ENCODE results near the gene AP5S1.

Gene AP5S1

DNA sequence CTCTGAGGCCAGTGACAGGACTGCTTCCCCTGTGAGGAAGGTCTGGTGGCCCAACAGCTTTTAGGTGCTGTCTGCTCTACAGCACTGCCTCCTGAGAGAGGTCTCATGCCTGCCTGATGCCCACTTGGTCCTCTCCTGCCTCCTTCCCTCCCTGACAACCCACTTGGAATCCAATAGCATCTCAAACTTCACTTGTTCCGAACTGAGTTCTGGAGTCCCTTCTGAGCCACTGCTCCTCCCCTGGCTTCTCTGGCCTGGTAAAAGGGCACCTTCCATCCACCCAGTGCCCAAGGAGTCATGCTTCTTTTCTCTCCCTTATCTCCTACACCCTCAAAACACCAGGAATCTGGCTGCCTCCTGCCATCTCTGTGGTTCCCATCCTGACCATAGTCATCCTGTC, 28.2 kb downstream of the AP5S1 start:
- Histone ChIP-seq H3K4me2 (ENCODE audit: low read length, poor library complexity, severe bottlenecking) (no peak overlapping the region), H3K27ac (ENCODE audit: low read length, poor library complexity, severe bottlenecking) (no peak overlapping the region), H3K4me3 (ENCODE audit: insufficient read depth in 1 of 2, low read depth in 1 of 2, low read length in 2 of 2) (peak overlapping the region in 1 of 2 experiments; percentile 90), H3K79me1 (replicated peaks; ENCODE audit: low read length, poor library complexity, severe bottlenecking) (peaks cover 15% of the 10 kb centered on the region), H3K23ac (ENCODE audit: low read length in 2 of 2) (peak overlapping the region in 1 of 2 experiments; percentile 46), H2BK12ac (ENCODE audit: low read length in 2 of 2) (no peak overlapping the region), H4K91ac (ENCODE audit: low read length) (peak overlapping the region; percentile 14), H3K36me3 (ENCODE audit: control insufficient read depth in 1 of 2, insufficient read depth in 2 of 2, low read depth in 1 of 2, low read length in 2 of 2) (peaks cover 14 to 19% of the 10 kb centered on the region in 2 experiments), H2AFZ (ENCODE audit: low read depth, low read length) (no peak overlapping the region), H4K8ac (ENCODE audit: low read length) (no peak overlapping the region), H3K18ac (ENCODE audit: low read depth in 1 of 2, low read length in 2 of 2) (no peak overlapping the region), H3K9ac (ENCODE audit: low read length) (peak overlapping the region; percentile 59), H2BK5ac (ENCODE audit: low read depth, low read length, poor library complexity, severe bottlenecking) (no peak overlapping the region), H3K4me1 (ENCODE audit: control insufficient read depth, insufficient read depth, low read depth, low read length) (peaks cover 16% of the 10 kb centered on the region), H3K27me3 (ENCODE audit: control insufficient read depth in 1 of 2, insufficient read depth in 1 of 2, low read length in 2 of 2) (no peaks in the 10 kb centered on the region), H3K14ac (ENCODE audit: low read length in 2 of 2) (no peak overlapping the region), H2AK5ac (ENCODE audit: low read length, severe bottlenecking) (no peak overlapping the region), H2BK15ac (ENCODE audit: low read depth, poor library complexity, severe bottlenecking) (no peak overlapping the region), H3K9me3 (ENCODE audit: control insufficient read depth, low read length) (no peaks in the 10 kb centered on the region), H3K4ac (ENCODE audit: low read depth in 1 of 2, low read length in 2 of 2) (peak overlapping the region in 1 of 2 experiments; percentile 41), H2BK120ac (ENCODE audit: low read depth, low read length) (no peak overlapping the region)
- 100% methylated on average over 1 of the region's 1 CpG for WGBS
- no peak for DNase-seq

DNA sequence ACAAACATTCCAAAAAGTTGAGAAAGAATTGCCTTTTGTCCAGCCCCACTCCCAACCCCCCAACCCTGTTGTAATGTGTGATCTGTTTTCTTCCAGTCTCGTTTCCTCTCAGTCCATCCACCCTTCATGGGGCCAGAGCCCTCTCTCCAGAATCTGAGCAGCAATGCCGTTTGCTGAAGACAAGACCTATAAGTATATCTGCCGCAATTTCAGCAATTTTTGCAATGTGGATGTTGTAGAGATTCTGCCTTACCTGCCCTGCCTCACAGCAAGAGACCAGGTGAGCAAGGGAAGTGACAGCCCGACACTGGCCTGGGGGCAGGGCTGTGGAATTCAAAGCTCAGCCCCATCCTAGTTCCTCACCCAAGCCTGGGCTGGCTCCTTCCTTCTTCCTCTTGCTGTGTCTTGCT, 34.1 kb downstream of the AP5S1 start:
- H3K36me3 ChIP-seq (ENCODE audit: control insufficient read depth in 1 of 2, insufficient read depth in 2 of 2, low read depth in 1 of 2, low read length in 2 of 2) = peaks cover 52% of the 10 kb centered on the region in 2 experiments
- H3K14ac ChIP-seq (ENCODE audit: low read length in 2 of 2) = no peak overlapping the region
- H2AFZ ChIP-seq (ENCODE audit: low read depth, low read length) = no peak overlapping the region
- no peak overlapping the region for H4K8ac ChIP-seq (ENCODE audit: low read length)
- peaks cover 35% of the 10 kb centered on the region for H3K79me1 ChIP-seq (replicated peaks; ENCODE audit: low read length, poor library complexity, severe bottlenecking)
- H4K91ac ChIP-seq (ENCODE audit: low read length) = no peak overlapping the region
- H3K4me2 ChIP-seq (ENCODE audit: low read length, poor library complexity, severe bottlenecking) = no peak overlapping the region
- H3K27ac ChIP-seq (ENCODE audit: low read length, poor library complexity, severe bottlenecking) = no peak overlapping the region
- H3K9ac ChIP-seq (ENCODE audit: low read length) = no peak overlapping the region
- no peak for DNase-seq
- no peaks in the 10 kb centered on the region for H3K4me1 ChIP-seq (ENCODE audit: control insufficient read depth, insufficient read depth, low read depth, low read length)
- H3K4ac ChIP-seq (ENCODE audit: low read depth in 1 of 2, low read length in 2 of 2) = no peak overlapping the region
- no peaks in the 10 kb centered on the region for H3K9me3 ChIP-seq (ENCODE audit: control insufficient read depth, low read length)
- 76% methylated on average over 4 of the region's 4 CpGs for WGBS
- no peak overlapping the region for H3K23ac ChIP-seq (ENCODE audit: low read length in 2 of 2)
- no peak overlapping the region for H3K4me3 ChIP-seq (ENCODE audit: insufficient read depth in 1 of 2, low read depth in 1 of 2, low read length in 2 of 2)
- H2BK5ac ChIP-seq (ENCODE audit: low read depth, low read length, poor library complexity, severe bottlenecking) = no peak overlapping the region
- no peak overlapping the region for H2AK5ac ChIP-seq (ENCODE audit: low read length, severe bottlenecking)
- H2BK120ac ChIP-seq (ENCODE audit: low read depth, low read length) = no peak overlapping the region
- H2BK12ac ChIP-seq (ENCODE audit: low read length in 2 of 2) = peak overlapping the region in 1 of 2 experiments; percentile 57
- no peak overlapping the region for H3K18ac ChIP-seq (ENCODE audit: low read depth in 1 of 2, low read length in 2 of 2)
- no peaks in the 10 kb centered on the region for H3K27me3 ChIP-seq (ENCODE audit: control insufficient read depth in 1 of 2, insufficient read depth in 1 of 2, low read length in 2 of 2)
- H2BK15ac ChIP-seq (ENCODE audit: low read depth, poor library complexity, severe bottlenecking) = no peak overlapping the region

DNA sequence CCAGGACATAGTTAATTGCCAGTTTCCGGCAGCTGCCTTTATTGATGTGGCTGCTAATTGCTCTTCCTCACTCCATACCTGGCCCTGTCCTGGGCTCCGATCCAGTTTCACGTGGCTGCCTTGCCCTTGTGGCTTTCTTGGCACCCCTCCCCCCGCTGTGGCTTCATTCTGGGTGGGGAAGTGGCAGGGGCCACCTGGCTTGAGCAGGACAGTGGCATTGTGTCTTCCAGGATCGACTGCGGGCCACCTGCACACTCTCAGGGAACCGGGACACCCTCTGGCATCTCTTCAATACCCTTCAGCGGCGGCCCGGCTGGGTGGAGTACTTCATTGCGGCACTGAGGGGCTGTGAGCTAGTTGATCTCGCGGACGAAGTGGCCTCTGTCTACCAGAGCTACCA, 37.1 kb downstream of the AP5S1 start:
- Histone ChIP-seq H3K9me3 (ENCODE audit: control insufficient read depth, low read length) (no peaks in the 10 kb centered on the region), H3K79me1 (replicated peaks; ENCODE audit: low read length, poor library complexity, severe bottlenecking) (peaks cover 41% of the 10 kb centered on the region), H3K23ac (ENCODE audit: low read length in 2 of 2) (no peak overlapping the region), H2BK5ac (ENCODE audit: low read depth, low read length, poor library complexity, severe bottlenecking) (no peak overlapping the region), H3K27ac (ENCODE audit: low read length, poor library complexity, severe bottlenecking) (no peak overlapping the region), H4K8ac (ENCODE audit: low read length) (no peak overlapping the region), H3K4me1 (ENCODE audit: control insufficient read depth, insufficient read depth, low read depth, low read length) (no peaks in the 10 kb centered on the region), H3K36me3 (ENCODE audit: control insufficient read depth in 1 of 2, insufficient read depth in 2 of 2, low read depth in 1 of 2, low read length in 2 of 2) (peaks cover 64 to 76% of the 10 kb centered on the region in 2 experiments), H2AK5ac (ENCODE audit: low read length, severe bottlenecking) (no peak overlapping the region), H3K4ac (ENCODE audit: low read depth in 1 of 2, low read length in 2 of 2) (no peak overlapping the region), H3K14ac (ENCODE audit: low read length in 2 of 2) (no peak overlapping the region), H3K27me3 (ENCODE audit: control insufficient read depth in 1 of 2, insufficient read depth in 1 of 2, low read length in 2 of 2) (no peaks in the 10 kb centered on the region), H2BK15ac (ENCODE audit: low read depth, poor library complexity, severe bottlenecking) (no peak overlapping the region), H2AFZ (ENCODE audit: low read depth, low read length) (no peak overlapping the region), H2BK12ac (ENCODE audit: low read length in 2 of 2) (no peak overlapping the region), H4K91ac (ENCODE audit: low read length) (no peak overlapping the region), H3K9ac (ENCODE audit: low read length) (no peak overlapping the region), H3K4me3 (ENCODE audit: insufficient read depth in 1 of 2, low read depth in 1 of 2, low read length in 2 of 2) (no peak overlapping the region), H3K18ac (ENCODE audit: low read depth in 1 of 2, low read length in 2 of 2) (no peak overlapping the region), H3K4me2 (ENCODE audit: low read length, poor library complexity, severe bottlenecking) (no peak overlapping the region), H2BK120ac (ENCODE audit: low read depth, low read length) (no peak overlapping the region)
- 93% methylated on average over 14 of the region's 14 CpGs for WGBS
- DNase-seq = no peak

DNA sequence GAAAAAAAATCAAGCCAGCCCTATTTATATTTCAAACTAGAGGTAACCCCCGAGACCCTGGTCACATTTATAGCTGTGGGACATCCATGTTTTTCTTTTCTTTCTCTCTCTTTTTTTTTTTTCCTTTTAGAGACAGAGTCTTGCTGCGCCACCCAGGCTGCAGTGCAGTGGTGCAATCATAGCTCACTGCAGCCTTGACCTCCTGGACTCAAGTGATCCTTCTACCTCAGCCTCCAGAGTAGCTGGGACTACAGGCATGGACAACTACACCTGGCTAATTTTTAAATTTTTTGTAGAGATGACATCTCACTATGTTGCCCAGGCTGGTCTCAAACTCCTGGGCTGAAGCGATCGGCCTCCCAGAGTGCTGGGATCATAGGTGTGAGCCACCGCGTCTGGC, 38.3 kb downstream of the AP5S1 start:
- H3K9ac ChIP-seq (ENCODE audit: low read length) = no peak overlapping the region
- H2BK12ac ChIP-seq (ENCODE audit: low read length in 2 of 2) = no peak overlapping the region
- no peak overlapping the region for H3K27ac ChIP-seq (ENCODE audit: low read length, poor library complexity, severe bottlenecking)
- peaks cover 48% of the 10 kb centered on the region for H3K79me1 ChIP-seq (replicated peaks; ENCODE audit: low read length, poor library complexity, severe bottlenecking)
- no peak overlapping the region for H4K8ac ChIP-seq (ENCODE audit: low read length)
- DNase-seq = no peak
- H3K4me2 ChIP-seq (ENCODE audit: low read length, poor library complexity, severe bottlenecking) = no peak overlapping the region
- H3K18ac ChIP-seq (ENCODE audit: low read depth in 1 of 2, low read length in 2 of 2) = no peak overlapping the region
- H4K91ac ChIP-seq (ENCODE audit: low read length) = no peak overlapping the region
- no peaks in the 10 kb centered on the region for H3K9me3 ChIP-seq (ENCODE audit: control insufficient read depth, low read length)
- peaks cover 76 to 79% of the 10 kb centered on the region in 2 experiments for H3K36me3 ChIP-seq (ENCODE audit: control insufficient read depth in 1 of 2, insufficient read depth in 2 of 2, low read depth in 1 of 2, low read length in 2 of 2)
- H2AK5ac ChIP-seq (ENCODE audit: low read length, severe bottlenecking) = no peak overlapping the region
- no peak overlapping the region for H3K14ac ChIP-seq (ENCODE audit: low read length in 2 of 2)
- no peak overlapping the region for H3K4ac ChIP-seq (ENCODE audit: low read depth in 1 of 2, low read length in 2 of 2)
- H3K4me3 ChIP-seq (ENCODE audit: insufficient read depth in 1 of 2, low read depth in 1 of 2, low read length in 2 of 2) = no peak overlapping the region
- no peaks in the 10 kb centered on the region for H3K27me3 ChIP-seq (ENCODE audit: control insufficient read depth in 1 of 2, insufficient read depth in 1 of 2, low read length in 2 of 2)
- H2BK5ac ChIP-seq (ENCODE audit: low read depth, low read length, poor library complexity, severe bottlenecking) = no peak overlapping the region
- no peak overlapping the region for H2BK120ac ChIP-seq (ENCODE audit: low read depth, low read length)
- no peak overlapping the region for H3K23ac ChIP-seq (ENCODE audit: low read length in 2 of 2)
- no peak overlapping the region for H2AFZ ChIP-seq (ENCODE audit: low read depth, low read length)
- WGBS = over 99% methylated on average over 6 of the region's 6 CpGs
- no peaks in the 10 kb centered on the region for H3K4me1 ChIP-seq (ENCODE audit: control insufficient read depth, insufficient read depth, low read depth, low read length)
- H2BK15ac ChIP-seq (ENCODE audit: low read depth, poor library complexity, severe bottlenecking) = no peak overlapping the region
